Neuronal stem cell (in vitro differentiated cells): ENCODE results near the gene RAD9A.

Experiments used
- DNase-seq: peaks from one replicate; pipeline ENCODE4 v3.0.0-alpha.2; 2013; ENCODE audit warnings: low spot score
- H2AFZ ChIP-seq: one replicate; pipeline ENCODE4 v1.6.1; 2013; ENCODE audit warnings: mild to moderate bottlenecking, low read length, inconsistent platforms
- H2AK5ac ChIP-seq: 2 replicates; pipeline ENCODE4 v1.6.1; 2013; ENCODE audit warnings: low read depth, mild to moderate bottlenecking, inconsistent platforms, low read length, moderate library complexity, mixed read lengths
- H2BK120ac ChIP-seq: 2 replicates; pipeline ENCODE4 v1.6.1; 2013; ENCODE audit warnings: low read depth, mild to moderate bottlenecking, inconsistent platforms, low read length, moderate library complexity, mixed read lengths
- H2BK12ac ChIP-seq: one replicate; pipeline ENCODE4 v1.6.1; 2013; ENCODE audit warnings: low read length, inconsistent platforms
- H2BK15ac ChIP-seq: 2 replicates; pipeline ENCODE4 v1.6.1; 2013; ENCODE audit warnings: mild to moderate bottlenecking, low read length, inconsistent platforms, mixed read lengths
- H2BK5ac ChIP-seq: one replicate; pipeline ENCODE4 v1.6.1; 2013; ENCODE audit warnings: inconsistent platforms, mild to moderate bottlenecking, low read length, moderate library complexity
- H3K14ac ChIP-seq: one replicate; pipeline ENCODE4 v1.6.1; 2013; ENCODE audit warnings: low read length, inconsistent platforms
- H3K18ac ChIP-seq: 2 replicates; pipeline ENCODE4 v1.6.1; 2013; ENCODE audit warnings: low read length, inconsistent platforms
- H3K23ac ChIP-seq: 2 replicates; pipeline ENCODE4 v1.6.1; 2013; ENCODE audit warnings: low read depth, mild to moderate bottlenecking, mixed read lengths, low read length, inconsistent platforms; ENCODE audit not compliant: poor library complexity
- H3K27ac ChIP-seq: replicated peaks from 3 replicates; pipeline ENCODE4 v1.5.1; 2013; ENCODE audit warnings: low read length, inconsistent platforms
- H3K27me3 ChIP-seq, 3 experiments: 2 replicates each; pipeline ENCODE4 v1.6.1; 2013; ENCODE audit warnings: low read length in 3 of 3, mild to moderate bottlenecking in 2 of 3, inconsistent platforms in 1 of 3, low read depth in 1 of 3, mixed read lengths in 1 of 3, moderate library complexity in 1 of 3; ENCODE audit not compliant: control insufficient read depth in 3 of 3, insufficient read depth in 3 of 3
- H3K36me3 ChIP-seq, 2 donors: replicated peaks in 1 of 2; 2 replicates each; pipeline ENCODE4 v1.6.1; 2013; ENCODE audit warnings: low read length in 2 of 2; ENCODE audit not compliant: control insufficient read depth in 2 of 2, insufficient read depth in 2 of 2
- H3K4ac ChIP-seq: 2 replicates; pipeline ENCODE4 v1.6.1; 2013; ENCODE audit warnings: inconsistent platforms, mild to moderate bottlenecking, low read length, moderate library complexity
- H3K4me1 ChIP-seq, 2 donors: 1 replicate in 1 of 2; 2 replicates in 1 of 2; pipeline ENCODE4 v1.6.1; 2013; ENCODE audit warnings: low read length in 2 of 2, low read depth in 1 of 2; ENCODE audit not compliant: control insufficient read depth in 2 of 2, insufficient read depth in 1 of 2
- H3K4me2 ChIP-seq: one replicate; pipeline ENCODE4 v1.6.1; 2013; ENCODE audit warnings: mild to moderate bottlenecking, low read length, inconsistent platforms; ENCODE audit not compliant: insufficient read depth, poor library complexity, severe bottlenecking
- H3K4me3 ChIP-seq, 2 donors: 2 replicates each; pipeline ENCODE4 v1.5.1; 2013; ENCODE audit warnings: low read length in 2 of 2, mild to moderate bottlenecking in 2 of 2, inconsistent platforms in 1 of 2, moderate library complexity in 1 of 2
- H3K79me1 ChIP-seq: one replicate; pipeline ENCODE4 v1.6.1; 2013; ENCODE audit warnings: low read depth, mild to moderate bottlenecking, inconsistent platforms, low read length, moderate library complexity
- H3K9ac ChIP-seq: one replicate; pipeline ENCODE4 v1.6.1; 2013; ENCODE audit warnings: mild to moderate bottlenecking, low read depth, low read length, inconsistent platforms; ENCODE audit not compliant: poor library complexity
- H3K9me3 ChIP-seq, 2 donors: replicated peaks in 1 of 2; 2 replicates each; pipeline versions ENCODE3 to v1.6.1; 2013; ENCODE audit warnings: low read length in 2 of 2, mild to moderate bottlenecking in 2 of 2, inconsistent platforms in 1 of 2, low read depth in 1 of 2, mixed read lengths in 1 of 2, moderate library complexity in 1 of 2; ENCODE audit not compliant: control insufficient read depth in 2 of 2, insufficient read depth in 1 of 2
- H4K8ac ChIP-seq: one replicate; pipeline ENCODE4 v1.6.1; 2013; ENCODE audit warnings: low read depth, mild to moderate bottlenecking, inconsistent platforms, low read length, moderate library complexity
- H4K91ac ChIP-seq: one replicate; pipeline ENCODE4 v1.6.1; 2013; ENCODE audit warnings: low read length, low read depth, mild to moderate bottlenecking, inconsistent platforms; ENCODE audit not compliant: poor library complexity
- WGBS, 2 donors: extraction: QIAGEN DNeasy Blood & Tissue Kit; methylation state at CpG; one replicate each; pipeline ENCODE4 v1.1.7; 2013; ENCODE audit warnings: missing lambda C conversion rate in 2 of 2, mixed read lengths in 1 of 2; ENCODE audit not compliant: insufficient read length in 2 of 2, insufficient replicate concordance in 1 of 2; ENCODE audit errors: extremely low coverage in 2 of 2; 5-methylcytosine and 5-hydroxymethylcytosine counted together

Gene RAD9A

DNA sequence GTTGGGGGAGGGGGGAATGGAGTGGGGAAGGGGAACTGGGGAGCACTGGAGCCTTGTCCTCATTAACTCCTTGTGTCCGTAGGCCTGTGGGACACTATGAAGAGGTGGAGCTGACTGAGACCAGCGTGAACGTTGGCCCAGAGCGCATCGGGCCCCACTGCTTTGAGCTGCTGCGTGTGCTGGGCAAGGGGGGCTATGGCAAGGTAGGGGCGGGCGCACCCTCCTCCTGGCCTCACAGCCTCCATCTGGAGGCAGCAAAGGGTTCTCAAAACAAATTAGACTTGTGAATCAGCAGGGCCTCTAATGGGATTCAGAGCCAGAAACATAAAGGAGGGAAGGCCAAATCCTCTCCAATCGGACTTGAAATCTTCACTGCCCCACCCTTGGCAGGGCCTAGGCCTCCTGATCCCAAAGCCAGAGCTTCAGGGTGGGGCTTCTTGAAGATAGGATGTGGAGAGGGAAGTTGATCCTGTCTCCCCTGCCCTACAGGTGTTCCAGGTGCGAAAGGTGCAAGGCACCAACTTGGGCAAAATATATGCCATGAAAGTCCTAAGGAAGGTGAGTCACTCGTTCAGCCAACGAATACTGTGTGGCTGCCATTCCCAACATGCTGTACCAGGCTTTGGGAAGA, 37.4 kb downstream of the RAD9A start:
- no peak overlapping the region for H2BK120ac ChIP-seq
- no peak overlapping the region for H3K27ac ChIP-seq
- peaks cover 19 to 43% of the 10 kb centered on the region in 2 donors for H3K36me3 ChIP-seq
- H3K79me1 ChIP-seq, result peaks cover 5% of the 10 kb centered on the region
- H3K4me2 ChIP-seq, result peak overlapping the region; percentile 93
- no peak overlapping the region for H3K23ac ChIP-seq
- peak overlapping the region; percentile 88 to 98 for H3K4me3 ChIP-seq
- WGBS, 2 donors, result no CpG with 5 or more reads among the region's 12 CpGs
- H2AFZ ChIP-seq, result no peak overlapping the region
- no peaks in the 10 kb centered on the region for H3K9me3 ChIP-seq
- DNase-seq, result no peak
- no peak overlapping the region for H2BK12ac ChIP-seq
- no peak overlapping the region for H4K8ac ChIP-seq
- peaks cover 7 to 10% of the 10 kb centered on the region in 2 donors for H3K4me1 ChIP-seq
- peak overlapping the region; percentile 48 for H2AK5ac ChIP-seq
- H4K91ac ChIP-seq, result peak overlapping the region; percentile 11
- peak overlapping the region; percentile 97 for H3K9ac ChIP-seq
- H3K18ac ChIP-seq, result no peak overlapping the region
- no peaks in the 10 kb centered on the region for H3K27me3 ChIP-seq
- H3K14ac ChIP-seq, result no peak overlapping the region
- no peak overlapping the region for H2BK5ac ChIP-seq
- no peak overlapping the region for H2BK15ac ChIP-seq
- no peak overlapping the region for H3K4ac ChIP-seq

DNA sequence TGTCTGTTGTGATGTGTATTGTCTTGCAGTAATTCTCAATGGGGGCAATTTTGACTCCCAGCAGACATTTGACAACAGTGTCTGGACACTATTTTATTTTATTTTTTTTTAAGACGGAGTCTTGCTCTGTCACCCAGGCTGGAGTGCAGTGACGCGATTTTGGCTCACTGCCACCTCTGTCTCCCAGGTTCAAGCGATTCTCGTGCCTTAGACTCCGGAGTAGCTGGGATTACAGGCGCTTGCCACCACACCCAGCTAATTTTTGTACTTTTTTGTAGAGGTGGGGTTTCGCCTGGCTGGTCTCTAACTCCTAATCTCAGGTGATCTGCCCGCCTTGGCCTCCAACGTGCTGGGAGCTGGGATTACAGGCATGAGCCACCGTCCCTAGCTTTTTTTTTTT, 37.9 kb downstream of the RAD9A start:
- no CpG with 5 or more reads among the region's 11 CpGs for WGBS, 2 donors
- peak overlapping the region in 1 of 2 donors; percentile 88 for H3K4me3 ChIP-seq

DNA sequence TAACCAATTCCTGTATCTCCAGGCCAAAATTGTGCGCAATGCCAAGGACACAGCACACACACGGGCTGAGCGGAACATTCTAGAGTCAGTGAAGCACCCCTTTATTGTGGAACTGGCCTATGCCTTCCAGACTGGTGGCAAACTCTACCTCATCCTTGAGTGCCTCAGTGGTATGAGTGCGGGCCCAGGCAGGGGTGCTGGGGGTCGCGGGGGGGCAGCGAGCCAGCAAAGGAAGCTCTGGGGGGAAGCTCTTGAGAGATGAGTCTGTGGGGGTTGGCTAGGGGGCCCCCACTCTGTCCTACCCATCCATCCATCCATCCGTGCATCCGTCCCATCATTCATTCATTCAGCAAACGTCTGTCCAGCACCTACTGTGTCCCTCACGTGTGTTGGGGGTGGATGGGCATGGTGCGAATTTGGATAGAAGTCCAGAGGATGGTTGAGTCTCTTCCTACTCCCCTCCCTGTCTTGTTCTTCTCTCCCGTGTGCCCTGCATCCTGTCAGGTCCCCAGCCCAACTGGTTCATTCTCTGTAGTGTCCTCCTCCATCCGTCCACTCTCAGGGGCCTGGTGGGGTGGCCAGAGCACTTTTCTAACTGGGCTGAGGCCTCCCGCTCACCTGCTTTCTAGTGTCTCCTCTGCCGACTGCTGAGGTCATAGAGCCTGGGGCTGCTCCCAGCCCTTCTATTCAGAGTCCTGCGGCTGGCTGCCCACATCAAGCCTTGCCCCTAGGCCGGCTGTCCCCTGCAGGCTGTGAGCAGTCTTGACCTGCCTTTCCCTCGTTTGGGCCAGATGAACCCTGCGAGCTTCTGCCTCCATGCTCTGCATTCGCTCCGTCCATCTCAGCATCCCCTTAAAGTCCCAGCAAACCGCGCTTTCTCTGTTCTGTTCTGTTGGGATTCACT, 39.8 kb downstream of the RAD9A start:
- WGBS, 2 donors, result no CpG with 5 or more reads among the region's 24 CpGs
- H3K4me2 ChIP-seq, result no peak overlapping the region
- H2BK120ac ChIP-seq, result no peak overlapping the region
- no peaks in the 10 kb centered on the region for H3K27me3 ChIP-seq
- H3K4ac ChIP-seq, result no peak overlapping the region
- no peaks in the 10 kb centered on the region for H3K9me3 ChIP-seq
- no peak overlapping the region for H2BK5ac ChIP-seq
- H3K23ac ChIP-seq, result no peak overlapping the region
- H2AFZ ChIP-seq, result no peak overlapping the region
- no peak overlapping the region for H4K8ac ChIP-seq
- peaks cover 7 to 10% of the 10 kb centered on the region in 2 donors for H3K4me1 ChIP-seq
- H2BK12ac ChIP-seq, result no peak overlapping the region
- peak overlapping the region; percentile 51 for H3K9ac ChIP-seq
- no peak overlapping the region for H3K14ac ChIP-seq
- no peak overlapping the region for H2BK15ac ChIP-seq
- H3K79me1 ChIP-seq, result peaks cover 6% of the 10 kb centered on the region
- no peak overlapping the region for H2AK5ac ChIP-seq
- DNase-seq, result no peak
- no peak overlapping the region for H3K4me3 ChIP-seq
- H3K27ac ChIP-seq, result no peak overlapping the region
- peaks cover 30 to 64% of the 10 kb centered on the region in 2 donors for H3K36me3 ChIP-seq
- H4K91ac ChIP-seq, result no peak overlapping the region
- H3K18ac ChIP-seq, result no peak overlapping the region

More for the DNA sequence above, 37.9 kb downstream of the RAD9A start:
- Histone ChIP-seq H4K91ac (no peak overlapping the region), H3K18ac (no peak overlapping the region), H3K4ac (no peak overlapping the region), H3K4me1 (peaks cover 7 to 10% of the 10 kb centered on the region in 2 donors), H3K23ac (no peak overlapping the region), H2BK12ac (no peak overlapping the region), H3K27ac (no peak overlapping the region), H2BK5ac (no peak overlapping the region), H3K27me3 (no peaks in the 10 kb centered on the region), H3K79me1 (peaks cover 5% of the 10 kb centered on the region), H2AK5ac (no peak overlapping the region), H3K9ac (no peak overlapping the region), H3K4me2 (no peak overlapping the region), H4K8ac (no peak overlapping the region), H3K14ac (no peak overlapping the region), H3K36me3 (peaks cover 24 to 49% of the 10 kb centered on the region in 2 donors), H3K9me3 (no peaks in the 10 kb centered on the region), H2BK15ac (no peak overlapping the region), H2BK120ac (no peak overlapping the region), H2AFZ (no peak overlapping the region)
- DNase-seq, result no peak
